Inflammatory macrophage (primary cell): ENCODE results near the gene SUCLG2.

Experiments
- DNase-seq, 2 donors: peaks; one replicate each; pipeline ENCODE4 v3.0.0-alpha.2; 2020 to 2022
- total RNA-seq, 18 experiments: gene quantifications; one replicate each; lab custom pipeline; 2026; ENCODE audit warnings: mixed read lengths in 6 of 18, inconsistent platforms in 2 of 18; lab: John Stamatoyannopoulos, UW

Gene SUCLG2, protein sequence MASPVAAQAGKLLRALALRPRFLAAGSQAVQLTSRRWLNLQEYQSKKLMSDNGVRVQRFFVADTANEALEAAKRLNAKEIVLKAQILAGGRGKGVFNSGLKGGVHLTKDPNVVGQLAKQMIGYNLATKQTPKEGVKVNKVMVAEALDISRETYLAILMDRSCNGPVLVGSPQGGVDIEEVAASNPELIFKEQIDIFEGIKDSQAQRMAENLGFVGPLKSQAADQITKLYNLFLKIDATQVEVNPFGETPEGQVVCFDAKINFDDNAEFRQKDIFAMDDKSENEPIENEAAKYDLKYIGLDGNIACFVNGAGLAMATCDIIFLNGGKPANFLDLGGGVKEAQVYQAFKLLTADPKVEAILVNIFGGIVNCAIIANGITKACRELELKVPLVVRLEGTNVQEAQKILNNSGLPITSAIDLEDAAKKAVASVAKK
- total RNA-seq = 28.5 to 86.0 (median 61.4) reads per million in 18 experiments

DNA sequence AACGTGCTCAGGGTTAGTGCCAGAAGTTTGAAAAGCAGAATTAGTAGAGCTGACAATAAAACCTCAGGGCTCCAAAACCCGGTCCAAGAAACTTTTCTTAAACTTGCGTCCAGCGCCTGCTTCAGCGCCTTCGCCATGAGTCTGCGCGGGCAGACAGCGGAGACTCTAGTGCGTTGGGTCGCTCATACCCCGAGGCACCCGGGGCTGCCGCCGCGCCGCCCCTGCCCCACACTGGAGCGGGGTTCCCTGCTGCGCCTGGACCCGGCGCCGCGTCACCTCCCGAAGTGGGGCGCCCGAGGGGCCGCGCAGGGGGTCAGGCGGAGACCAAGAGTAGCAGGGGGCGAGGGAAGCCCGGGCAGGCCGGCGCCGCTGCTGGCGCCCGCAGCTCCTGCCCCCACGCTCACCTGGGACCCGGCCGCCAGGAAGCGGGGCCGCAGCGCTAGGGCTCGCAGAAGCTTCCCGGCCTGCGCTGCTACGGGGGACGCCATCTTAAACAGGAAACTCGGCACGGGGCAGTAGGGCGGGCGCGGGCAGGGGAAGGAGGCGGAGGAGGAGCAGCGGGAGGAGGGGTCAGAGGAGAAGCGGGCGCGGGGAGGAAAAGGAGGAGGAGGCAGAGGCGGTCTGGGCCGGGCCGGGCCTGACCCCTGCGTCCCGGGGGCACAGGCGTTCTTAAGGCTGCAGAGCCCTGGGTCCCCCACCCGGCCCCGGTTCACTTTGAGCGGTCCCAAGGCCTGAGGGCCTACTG, at the start of gene SUCLG2:
TSS of gene SUCLG2 (minus strand) at position 514 of the 745 bp plus-strand sequence. CDS start at position 488, 26 bp downstream.
- peak; percentile 68 to 73 for DNase-seq

DNA sequence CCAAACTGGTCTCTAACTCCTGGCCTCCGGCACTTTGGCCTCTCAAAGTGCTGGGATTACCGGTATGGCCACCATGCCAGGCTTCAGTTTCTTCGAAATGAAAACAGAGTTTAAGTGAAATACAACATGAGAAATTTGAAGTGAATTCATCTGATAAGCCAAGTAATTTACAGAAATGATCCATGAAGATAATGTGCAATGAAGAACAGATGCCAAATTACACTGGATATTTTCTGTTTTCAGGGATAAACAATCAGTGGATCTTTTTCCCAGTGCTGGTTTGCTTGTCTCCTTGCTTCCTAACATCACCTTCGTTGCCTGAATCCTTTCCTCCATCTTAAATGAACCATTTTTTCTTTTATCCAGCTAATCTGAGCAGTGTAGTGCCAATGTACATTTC, 46.2 kb upstream of the SUCLG2 start:
- no peak for DNase-seq

DNA sequence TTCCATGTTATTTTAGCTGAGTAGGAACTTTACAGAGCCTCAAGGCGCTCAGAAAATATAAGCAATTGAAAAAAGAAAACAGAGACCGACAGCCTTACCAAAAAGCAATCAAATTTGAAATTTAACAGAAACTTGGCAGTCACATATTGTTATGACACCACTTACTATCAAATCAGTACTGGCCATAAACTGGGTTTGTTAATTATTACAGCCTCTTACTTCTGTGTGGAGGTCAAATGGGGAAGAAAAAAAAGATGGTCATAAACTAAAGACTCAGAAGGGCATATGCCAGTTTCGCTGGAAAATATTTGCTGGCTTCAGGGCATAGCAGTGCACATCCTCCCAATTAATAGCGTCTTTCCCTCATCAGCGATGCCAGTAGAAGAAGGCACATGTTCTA, 45.5 kb upstream of the SUCLG2 start:
- no peak for DNase-seq

DNA sequence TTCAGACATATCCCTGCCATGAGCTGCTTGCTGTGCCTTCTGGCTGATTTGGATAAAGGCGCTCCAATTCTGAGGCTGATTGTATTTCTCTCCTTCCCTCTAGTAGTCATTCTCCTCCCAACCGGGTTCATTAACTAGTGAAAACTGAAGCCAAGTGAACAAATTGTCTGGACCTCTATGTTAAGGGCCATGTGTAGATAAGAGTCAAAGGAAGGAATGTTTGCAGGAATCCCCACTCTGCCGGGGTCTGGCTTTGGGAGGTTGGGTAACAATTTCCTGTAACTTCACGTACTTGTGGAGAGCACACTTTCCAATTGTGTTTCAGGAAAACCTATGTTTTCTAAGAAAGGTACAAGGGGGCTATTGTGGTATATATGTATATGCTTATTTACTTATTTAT, 38.2 kb upstream of the SUCLG2 start:
- no peak for DNase-seq

DNA sequence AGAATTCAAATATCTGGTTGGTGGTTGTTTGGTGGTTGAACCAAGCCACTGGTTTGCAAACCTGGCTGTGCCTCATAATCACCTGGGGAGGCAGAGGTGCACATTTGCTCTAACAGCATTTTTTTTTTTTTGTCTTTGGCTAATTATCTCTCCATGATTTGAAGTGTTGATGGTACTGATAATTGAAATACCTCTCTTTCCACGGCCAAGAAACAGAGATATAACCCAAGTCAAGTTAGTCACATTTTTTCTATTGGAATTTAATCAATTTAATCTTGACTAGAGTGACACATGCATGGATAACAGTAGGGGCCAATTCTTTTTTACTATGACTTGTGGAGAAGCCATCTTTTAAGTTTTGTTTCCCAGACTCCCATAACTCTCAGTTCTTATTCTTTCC, 37.5 kb upstream of the SUCLG2 start:
- DNase-seq = no peak

DNA sequence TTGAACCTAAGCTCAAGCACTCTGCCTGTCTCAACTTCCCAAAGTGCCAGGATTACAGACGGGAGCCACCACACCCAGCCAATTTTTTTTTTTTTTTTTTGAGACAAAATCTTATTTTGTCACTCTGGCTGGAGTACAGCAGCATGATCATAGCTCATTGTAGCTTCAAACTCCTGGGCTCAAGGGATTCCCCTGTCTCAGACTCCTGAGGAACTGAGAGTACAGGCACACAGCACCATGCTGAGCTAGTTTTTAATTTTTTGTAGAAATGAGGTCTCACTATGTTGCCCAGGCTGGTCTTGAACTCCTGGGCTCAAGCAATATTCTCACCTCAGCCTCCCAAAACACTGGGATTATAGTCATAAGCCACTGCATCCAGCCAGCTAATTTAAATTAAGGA, 36.8 kb upstream of the SUCLG2 start:
- no peak for DNase-seq

DNA sequence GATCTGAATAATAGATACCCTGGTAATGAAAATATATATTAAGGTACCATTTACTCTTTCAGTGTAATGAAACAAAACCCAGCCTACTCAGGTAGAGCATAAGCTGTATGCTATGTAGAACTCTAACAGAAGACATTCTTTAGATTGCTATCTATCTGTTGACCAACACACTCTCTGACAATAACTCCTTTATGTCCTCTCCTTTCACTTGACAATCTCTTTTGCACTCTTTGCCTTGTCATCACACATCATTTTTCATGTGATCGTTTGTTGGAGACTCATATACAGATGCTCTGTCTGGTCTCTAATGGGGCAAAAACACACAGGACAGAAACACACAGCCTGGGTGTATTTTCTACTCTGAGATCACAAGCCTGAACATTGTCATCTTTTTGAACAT, 35.4 kb upstream of the SUCLG2 start:
- no peak for DNase-seq

DNA sequence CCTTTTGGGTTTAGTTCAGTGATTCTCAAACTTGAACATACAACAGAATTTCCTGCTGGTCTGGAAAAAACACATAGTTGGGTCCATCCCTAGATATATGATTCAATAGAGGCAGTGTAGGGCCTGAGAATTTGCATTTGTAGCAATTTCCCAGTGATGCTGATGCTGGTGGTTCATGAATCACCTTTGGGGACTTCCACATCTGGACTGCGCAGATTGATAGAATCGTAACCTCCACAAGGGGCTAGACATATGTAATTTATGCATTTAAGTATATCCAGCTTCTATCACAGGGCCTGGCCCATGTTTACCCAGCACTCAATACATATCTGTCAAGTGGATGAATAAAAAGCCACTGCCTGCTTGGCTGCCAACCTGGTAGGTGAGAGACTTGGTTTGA, 33.8 kb upstream of the SUCLG2 start:
- no peak for DNase-seq

DNA sequence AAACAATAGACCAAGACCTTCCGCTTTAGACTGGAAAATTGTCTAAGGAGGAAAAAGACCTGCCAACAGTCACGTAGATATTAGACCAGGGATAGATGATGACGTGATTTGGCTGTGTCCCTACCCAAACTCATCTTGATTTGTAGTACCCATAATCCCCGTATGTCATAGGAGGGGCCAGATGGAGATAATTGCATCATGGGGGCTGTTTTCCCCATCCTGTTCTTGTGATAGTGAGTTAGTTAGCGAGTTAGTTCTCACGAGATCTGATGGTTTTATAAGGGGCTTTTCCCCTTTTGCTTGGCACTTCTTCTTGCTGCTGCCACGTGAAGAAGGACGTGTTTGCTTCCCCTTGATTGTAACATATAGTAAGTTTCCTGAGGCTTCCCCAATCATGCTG, 31.7 kb upstream of the SUCLG2 start:
- no peak for DNase-seq

DNA sequence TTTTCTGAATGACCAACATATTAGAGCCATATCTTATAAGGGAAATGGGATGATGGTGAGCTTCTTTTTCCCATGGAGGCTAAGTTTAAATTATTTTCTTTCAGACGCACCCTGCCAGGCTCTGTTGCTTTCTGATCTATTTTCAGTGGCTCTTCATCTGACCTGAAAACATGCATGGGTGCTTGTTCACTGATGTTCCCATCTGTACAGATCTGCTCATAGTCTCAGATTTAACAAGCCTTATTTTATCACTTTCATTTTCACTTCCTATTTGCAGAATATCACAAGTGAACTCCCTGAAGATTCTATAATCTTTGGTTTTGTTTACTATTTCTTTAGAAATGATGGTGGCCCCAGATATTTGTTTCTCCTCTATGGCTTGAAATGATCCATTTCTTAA, 31.1 kb upstream of the SUCLG2 start:
- peak in 1 of 2 donors; percentile 4 for DNase-seq

DNA sequence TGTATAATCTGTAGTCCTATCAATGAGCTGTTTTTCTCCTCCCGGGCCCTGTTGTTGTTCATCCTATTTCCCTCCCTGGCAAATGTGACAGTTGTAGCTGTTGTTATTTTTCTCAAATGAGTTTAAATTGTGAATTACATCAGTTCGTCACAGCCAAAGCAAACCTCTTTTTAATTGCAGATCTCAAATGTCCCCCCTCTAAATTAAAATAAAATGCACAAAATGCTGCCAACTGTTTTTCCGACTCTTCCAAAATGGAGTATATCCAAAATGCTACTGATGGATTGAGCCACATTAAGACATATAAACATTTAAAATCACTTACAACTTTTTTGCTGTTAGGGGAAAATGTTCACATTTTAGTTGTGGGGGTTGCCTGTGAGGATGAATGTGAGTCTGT, 29.8 kb upstream of the SUCLG2 start:
- no peak for DNase-seq

DNA sequence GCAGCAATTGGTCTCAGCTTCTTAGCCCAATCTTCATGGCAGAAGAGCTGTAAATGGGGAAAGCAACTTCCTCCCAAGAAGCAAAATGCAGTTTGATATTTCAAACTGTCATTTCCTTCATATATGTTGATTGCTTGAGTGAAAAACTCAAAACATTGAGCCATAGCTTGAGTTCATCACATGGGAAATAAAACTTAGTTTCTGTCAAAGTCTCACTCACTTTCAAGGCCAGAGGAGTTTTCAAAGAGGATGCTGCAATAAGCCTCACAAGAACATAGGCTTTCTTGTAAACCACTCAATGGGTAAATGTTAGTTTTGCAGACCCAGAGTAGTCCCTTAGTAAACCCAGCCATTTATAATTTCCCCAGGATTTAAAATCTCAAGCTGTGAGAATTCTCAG, 29.1 kb upstream of the SUCLG2 start:
- peak in 1 of 2 donors; percentile 10 for DNase-seq

DNA sequence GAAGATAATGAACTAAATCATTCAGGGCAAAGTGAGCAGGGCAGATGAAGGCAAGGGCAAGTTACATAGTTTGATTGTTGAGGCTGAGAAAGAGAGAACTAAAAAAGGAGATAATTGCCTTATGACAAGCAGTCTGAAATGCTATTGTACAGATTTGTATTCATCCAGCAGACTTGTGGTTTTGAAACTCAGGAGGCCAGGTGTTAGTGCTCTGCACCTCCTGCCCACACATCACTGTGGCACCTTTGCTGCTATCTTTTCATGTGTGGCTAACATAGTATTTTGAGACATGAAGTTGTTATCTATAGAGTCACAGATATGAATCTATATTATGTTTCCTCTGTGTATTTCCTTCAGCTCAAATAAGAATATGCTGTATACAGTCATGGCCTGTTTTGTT, 24.3 kb upstream of the SUCLG2 start:
- no peak for DNase-seq

DNA sequence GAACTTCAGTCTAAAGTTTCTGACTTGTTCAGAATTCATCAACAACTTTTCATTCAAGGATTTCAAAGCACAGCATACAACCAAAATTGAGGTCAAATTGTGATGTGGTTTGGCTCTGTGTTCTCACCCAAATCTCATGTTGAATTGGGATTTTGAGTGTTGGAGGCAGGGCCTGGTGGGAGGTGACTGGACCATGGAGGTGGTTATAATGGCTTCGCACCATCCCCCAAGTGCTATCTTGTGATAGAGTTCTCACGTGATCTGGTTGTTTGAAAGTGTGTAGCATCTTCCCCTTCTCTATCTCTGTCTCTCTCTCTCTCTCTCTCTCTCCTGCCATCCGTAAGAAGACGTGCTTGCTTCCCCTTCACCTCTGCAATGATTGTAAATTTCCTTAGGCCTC, 19.6 kb upstream of the SUCLG2 start:
- DNase-seq = no peak

DNA sequence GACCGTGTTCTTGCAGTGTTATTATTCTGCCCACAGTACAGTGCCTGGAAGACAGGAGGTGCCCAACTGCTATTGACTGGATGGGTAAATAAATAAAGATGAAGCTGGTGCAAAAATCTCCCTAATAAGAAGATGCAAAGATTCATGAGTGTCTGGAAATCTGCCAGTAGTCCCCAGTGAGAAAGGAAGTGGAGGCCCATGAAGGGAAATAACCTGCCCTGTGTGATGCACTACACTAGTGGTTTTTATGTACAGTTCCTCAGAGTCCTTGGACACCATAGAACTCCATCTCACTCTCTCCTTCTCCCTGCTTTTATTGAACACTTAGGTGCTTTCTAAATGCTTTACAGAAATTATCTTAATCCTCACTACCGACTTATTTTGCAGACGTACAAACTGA, 8.3 kb upstream of the SUCLG2 start:
- DNase-seq = no peak

DNA sequence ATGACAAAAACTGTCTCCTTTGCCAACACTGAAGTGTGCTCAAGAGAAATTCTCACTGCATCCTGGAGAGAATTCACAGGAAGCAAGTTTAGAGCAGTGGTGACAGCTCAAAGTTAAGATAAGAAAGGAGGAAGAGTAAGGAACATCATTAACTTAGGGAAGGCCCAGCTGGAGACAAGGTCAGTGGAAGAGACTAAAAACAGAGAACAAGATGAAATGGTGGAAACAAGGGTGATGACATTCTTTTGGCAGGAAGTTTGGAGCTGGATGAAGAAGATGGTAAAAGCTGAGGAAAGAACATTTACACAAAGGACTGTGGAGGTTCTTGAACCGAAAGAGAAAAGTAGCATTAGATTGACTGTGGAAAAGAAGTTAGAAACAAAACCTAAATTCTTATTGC, 6.7 kb upstream of the SUCLG2 start:
- no peak for DNase-seq

DNA sequence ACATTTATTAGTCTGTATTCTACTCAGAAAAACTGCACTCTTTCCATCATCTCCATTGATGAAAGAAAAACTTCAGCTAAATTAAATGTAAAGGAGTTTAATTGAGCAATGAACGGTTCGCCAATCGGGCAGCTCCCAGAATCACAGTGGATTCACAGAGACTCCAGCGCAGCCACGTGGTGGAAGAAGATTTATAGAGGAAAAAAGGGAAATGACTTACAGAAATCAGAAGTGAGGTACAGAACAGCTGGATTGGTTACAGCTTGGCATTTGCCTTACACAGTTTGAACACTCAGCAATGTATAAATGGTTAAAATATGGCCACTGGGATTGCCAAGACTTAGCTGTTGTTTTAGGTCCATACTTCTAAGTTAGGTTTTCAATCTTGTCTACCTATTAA, 2.8 kb upstream of the SUCLG2 start:
- DNase-seq = peak; percentile 8 to 16

DNA sequence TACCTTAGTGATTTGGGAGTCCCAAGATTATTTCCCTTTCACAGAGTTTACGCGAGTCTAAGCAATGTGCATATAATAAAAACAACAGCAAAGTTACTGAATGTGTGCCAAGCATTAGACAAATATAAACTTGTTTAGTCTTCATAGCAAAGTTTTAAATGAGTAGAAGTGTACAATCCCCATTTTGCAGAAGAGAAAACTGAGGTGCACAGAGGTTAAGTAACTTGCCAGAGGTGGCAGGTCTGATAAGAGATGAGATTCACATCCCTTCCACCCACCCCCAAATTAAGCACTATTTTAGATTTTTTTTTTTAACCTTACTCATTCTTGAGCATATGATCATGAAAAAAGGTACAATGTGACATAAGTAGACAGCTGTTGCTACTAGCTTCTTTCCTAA, 2.2 kb upstream of the SUCLG2 start:
- no peak for DNase-seq

DNA sequence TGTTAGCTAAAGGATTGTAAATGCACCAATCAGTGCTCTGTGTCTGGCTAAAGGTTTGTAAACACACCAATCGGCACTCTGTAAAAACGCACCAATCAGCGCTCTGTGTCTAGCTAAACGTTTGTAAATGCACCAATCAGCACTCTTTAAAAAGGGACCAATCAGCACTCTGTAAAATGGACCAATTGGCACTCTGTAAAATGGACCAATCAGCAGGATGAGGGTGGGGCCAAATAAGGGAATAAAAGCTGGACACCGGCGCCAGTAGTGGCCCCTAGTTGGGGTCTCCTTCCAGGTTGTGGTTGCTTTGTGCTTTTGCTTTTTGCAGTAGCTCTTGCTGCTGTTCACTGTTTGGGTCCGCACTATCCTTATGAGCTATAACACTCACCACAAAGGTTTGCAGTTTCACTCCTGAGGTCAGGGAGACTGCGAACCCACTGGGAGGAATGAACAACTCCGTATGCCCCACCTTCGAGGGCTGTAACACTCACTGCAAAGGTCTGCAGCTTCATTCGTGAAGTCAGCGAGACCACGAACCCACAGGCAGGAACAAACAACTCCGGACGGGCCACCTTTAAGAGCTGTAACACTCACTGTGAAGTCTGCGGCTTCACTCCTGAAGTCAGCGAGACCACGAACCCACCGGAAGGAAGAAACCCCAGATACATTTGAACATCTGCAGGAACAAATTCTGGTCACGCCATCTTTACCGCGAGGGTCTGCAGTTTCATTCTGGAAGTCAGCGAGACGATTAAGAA, 1.1 kb upstream of the SUCLG2 start:
- peak; percentile 49 to 52 for DNase-seq

DNA sequence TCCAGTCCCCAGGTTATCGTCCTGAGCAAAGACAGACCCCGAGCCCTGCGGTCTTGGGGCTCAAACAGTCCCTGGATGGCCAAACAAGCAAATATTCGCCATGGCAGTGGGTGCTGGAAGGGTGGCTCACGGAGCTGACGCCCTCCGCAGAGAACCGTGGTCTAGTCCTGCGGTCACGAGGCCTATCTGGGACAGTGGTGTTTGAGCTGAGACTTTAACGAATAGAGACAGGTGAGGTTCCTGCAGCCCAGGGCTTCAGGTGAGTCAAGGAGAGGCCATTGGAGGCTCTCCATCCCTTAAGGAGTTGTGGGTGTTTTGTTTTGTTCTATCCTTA, 399 bp upstream of the SUCLG2 start:
- no peak for DNase-seq

DNA sequence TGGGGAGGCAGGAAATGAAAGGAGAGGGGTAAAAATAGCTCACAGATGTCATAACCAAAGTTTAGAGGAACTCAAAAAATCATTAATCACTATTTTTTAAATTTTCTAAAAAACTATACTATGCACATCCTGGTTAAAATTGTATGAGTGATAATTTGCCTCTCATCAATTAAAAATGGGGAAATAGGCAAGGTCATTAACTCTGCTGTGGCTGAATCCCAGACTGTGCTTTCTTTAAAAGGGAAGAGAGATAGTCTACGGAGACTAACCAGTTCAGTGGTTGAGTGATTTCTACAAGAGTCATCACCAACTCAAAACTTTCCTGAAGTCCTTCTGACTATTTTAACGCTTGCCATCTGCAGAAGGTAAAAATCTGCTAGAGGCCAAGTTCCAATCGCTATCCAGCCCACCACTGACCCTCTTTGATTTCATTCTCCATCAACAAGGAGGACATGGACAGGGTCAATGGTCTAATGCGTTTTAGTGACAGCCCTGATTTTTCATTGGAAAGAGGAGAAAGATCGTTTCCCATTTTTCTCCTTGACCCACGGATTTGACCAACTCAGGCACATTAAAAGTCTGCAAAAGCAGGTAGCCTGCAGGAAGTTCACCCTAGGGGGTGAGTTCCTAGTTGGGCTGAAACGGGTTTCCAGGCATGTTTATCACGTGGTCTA, 850 bp downstream of the SUCLG2 start:
- DNase-seq = peak in 1 of 2 donors; percentile 12

DNA sequence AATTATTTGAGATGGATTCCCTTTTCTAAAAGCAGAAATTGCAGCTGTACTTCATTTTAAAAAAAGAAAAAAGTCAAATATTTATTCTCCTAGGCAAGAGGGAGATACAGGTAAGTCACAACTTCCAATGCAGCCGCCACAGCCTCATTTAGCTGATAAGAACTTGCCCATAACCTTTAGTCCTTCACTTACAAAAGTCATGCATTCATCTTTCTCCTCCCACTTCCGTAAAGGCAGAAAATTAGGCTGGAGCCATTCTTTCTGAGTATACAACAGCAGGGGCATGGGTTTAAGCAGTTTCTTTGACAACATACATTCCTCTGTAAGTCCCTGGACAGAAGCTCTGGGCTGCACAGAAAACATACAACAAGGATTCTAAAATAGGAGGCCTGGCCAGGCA, 4.3 kb downstream of the SUCLG2 start:
- DNase-seq = no peak

DNA sequence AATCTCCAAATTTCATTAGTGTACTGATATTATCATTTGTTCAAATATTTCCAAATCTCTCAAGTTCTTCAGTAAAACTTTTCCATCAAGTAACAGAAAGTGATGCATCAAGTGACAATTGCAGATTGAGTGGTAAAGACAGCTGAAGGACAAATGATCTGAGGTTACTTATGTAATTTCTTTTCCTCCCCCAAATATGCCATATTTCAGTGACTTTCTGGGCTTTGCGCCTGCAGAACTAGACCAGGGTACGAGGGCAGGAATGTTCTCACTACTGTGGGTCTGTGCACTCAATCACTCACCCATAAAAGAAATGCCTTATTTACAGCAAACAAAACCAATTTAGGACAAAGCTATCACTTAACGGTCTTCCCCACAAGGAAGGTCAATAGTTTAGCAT, 4.7 kb downstream of the SUCLG2 start:
- no peak for DNase-seq
